ENCODE results near the gene CHAC2.

The CHAC2 gene

GRCh38 chr2:53787614-53788289 is 20.1 kb downstream of the CHAC2 start:
- Mint-ChIP-seq H3K36me3 (ENCODE audit: low read depth) (peaks cover 7% of the 10 kb centered on the region), H3K27ac (peak overlapping the region; percentile 99), H3K27me3 (ENCODE audit: low read depth, poor library complexity) (peaks cover 5% of the 10 kb centered on the region), H3K4me3 (peak overlapping the region; percentile 98), H3K9me3 (no peaks in the 10 kb centered on the region), H3K4me1 (peaks cover 48% of the 10 kb centered on the region)
- TF ChIP-seq CTCF (IDR thresholded peaks at IDR 0.05), result no peak
- no peak for DNase-seq

GRCh38 chr2:53793261-53793660 is 25.7 kb downstream of the CHAC2 start:
- Mint-ChIP-seq H3K4me3 (no peak overlapping the region), H3K4me1 (peaks cover 10% of the 10 kb centered on the region), H3K27ac (no peak overlapping the region), H3K36me3 (ENCODE audit: low read depth) (peaks cover 34% of the 10 kb centered on the region), H3K27me3 (ENCODE audit: low read depth, poor library complexity) (no peaks in the 10 kb centered on the region), H3K9me3 (no peaks in the 10 kb centered on the region)
- no peak for DNase-seq
- no peak for TF ChIP-seq CTCF (IDR thresholded peaks at IDR 0.05)

GRCh38 chr2:53793821-53794220 is 26.2 kb downstream of the CHAC2 start:
- TF ChIP-seq CTCF (IDR thresholded peaks at IDR 0.05), result no peak
- no peaks in the 10 kb centered on the region for H3K9me3 Mint-ChIP-seq
- H3K27me3 Mint-ChIP-seq (ENCODE audit: low read depth, poor library complexity), result no peaks in the 10 kb centered on the region
- peaks cover 34% of the 10 kb centered on the region for H3K36me3 Mint-ChIP-seq (ENCODE audit: low read depth)
- no peak for DNase-seq
- H3K4me3 Mint-ChIP-seq, result no peak overlapping the region
- H3K27ac Mint-ChIP-seq, result no peak overlapping the region
- peaks cover 4% of the 10 kb centered on the region for H3K4me1 Mint-ChIP-seq

- peaks cover 8% of the 10 kb centered on the region for H3K4me1 Mint-ChIP-seq
- H3K4me3 Mint-ChIP-seq, result no peak overlapping the region
- no peak for DNase-seq
- no peaks in the 10 kb centered on the region for H3K9me3 Mint-ChIP-seq
- H3K27ac Mint-ChIP-seq, result no peak overlapping the region
- TF ChIP-seq CTCF (IDR thresholded peaks at IDR 0.05), result no peak
- peaks cover 25% of the 10 kb centered on the region for H3K36me3 Mint-ChIP-seq (ENCODE audit: low read depth)
- no peaks in the 10 kb centered on the region for H3K27me3 Mint-ChIP-seq (ENCODE audit: low read depth, poor library complexity)
Measured at GRCh38 chr2:53801547-53801946, 33.9 kb downstream of the CHAC2 start.

- peaks cover 8% of the 10 kb centered on the region for H3K4me1 Mint-ChIP-seq
- H3K4me3 Mint-ChIP-seq, result no peak overlapping the region
- no peak for TF ChIP-seq CTCF (IDR thresholded peaks at IDR 0.05)
- H3K27me3 Mint-ChIP-seq (ENCODE audit: low read depth, poor library complexity), result no peaks in the 10 kb centered on the region
- no peaks in the 10 kb centered on the region for H3K9me3 Mint-ChIP-seq
- H3K27ac Mint-ChIP-seq, result peak overlapping the region; percentile 70
- H3K36me3 Mint-ChIP-seq (ENCODE audit: low read depth), result peaks cover 25% of the 10 kb centered on the region
- DNase-seq, result no peak
Measured at GRCh38 chr2:53802617-53803151, 35.1 kb downstream of the CHAC2 start.

- Mint-ChIP-seq H3K27me3 (ENCODE audit: low read depth, poor library complexity) (no peaks in the 10 kb centered on the region), H3K4me3 (no peak overlapping the region), H3K9me3 (no peaks in the 10 kb centered on the region), H3K4me1 (no peaks in the 10 kb centered on the region), H3K36me3 (ENCODE audit: low read depth) (peaks cover 62% of the 10 kb centered on the region), H3K27ac (no peak overlapping the region)
- TF ChIP-seq CTCF (IDR thresholded peaks at IDR 0.05), result no peak
- DNase-seq, result no peak
Measured at GRCh38 chr2:53811601-53812000, 44.0 kb downstream of the CHAC2 start.
